ENCODE results near the gene ZP3.
"Not testable (repeated sequence)": the region's sequence is repeated elsewhere in the genome, so short reads cannot be mapped to it uniquely, and the experiment has no call there.

ZP3 gene

GRCh38 chr7:76485822-76486610 is 61.3 kb downstream of the ZP3 start:
- DNase-seq (ENCODE audit: low read depth) = not testable (repeated sequence)

GRCh38 chr7:76486618-76487017 is 61.9 kb downstream of the ZP3 start:
- not testable (repeated sequence) for DNase-seq (ENCODE audit: low read depth)

GRCh38 chr7:76487969-76488368 is 63.2 kb downstream of the ZP3 start:
- not testable (repeated sequence) for DNase-seq (ENCODE audit: low read depth)

Data from stimulated activated CD8-positive, alpha-beta memory T cell treated with anti-CD3 and anti-CD28 coated beads, Interleukin-15, amount 100 ng/mL, for 24 hours (primary cell).